Karpas-422 (cell line): ENCODE measurements around the gene RFNG. TPM values are rescaled to one million over a fixed set of nuclear protein-coding genes. Genes with fewer than 3 reads are reported as not detected.

Source experiments
- DNase-seq: peaks from one replicate; pipeline ENCODE4 v3.0.0-alpha.2; 2015
- H2AFZ ChIP-seq: fragments of 200-600 bp; sonication (generic); 2 replicates; pipeline ENCODE4 v1.6.1; 2014; ENCODE audit warnings: antibody characterized with exemption, low read length, mixed read lengths
- H3K27ac ChIP-seq: fragments of 200-600 bp; sonication (generic); 2 replicates; pipeline ENCODE4 v1.5.1; 2014; ENCODE audit warnings: mild to moderate bottlenecking, low read length, moderate library complexity
- H3K27me3 ChIP-seq: fragments of 200-600 bp; sonication (generic); 2 replicates; pipeline ENCODE4 v1.6.1; 2014; ENCODE audit warnings: low read length, mixed read lengths
- H3K36me3 ChIP-seq: fragments of 200-600 bp; sonication (generic); 2 replicates; pipeline ENCODE4 v1.6.1; 2014; ENCODE audit warnings: low read length, mixed read lengths; ENCODE audit not compliant: insufficient read depth
- H3K4me1 ChIP-seq: fragments of 200-600 bp; sonication (generic); 2 replicates; pipeline ENCODE4 v1.6.1; 2014; ENCODE audit warnings: mild to moderate bottlenecking, low read length, mixed read lengths
- H3K4me2 ChIP-seq: fragments of 200-600 bp; sonication (generic); 2 replicates; pipeline ENCODE4 v1.6.1; 2014; ENCODE audit warnings: low read length, low read depth, mild to moderate bottlenecking; ENCODE audit not compliant: poor library complexity, severe bottlenecking
- H3K4me3 ChIP-seq: fragments of 200-600 bp; sonication (generic); 2 replicates; pipeline ENCODE4 v1.5.1; 2014; ENCODE audit warnings: mild to moderate bottlenecking, antibody characterized with exemption, low read length, mixed read lengths
- H3K79me2 ChIP-seq: fragments of 200-600 bp; sonication (generic); 2 replicates; pipeline ENCODE4 v1.6.1; 2014; ENCODE audit warnings: mild to moderate bottlenecking, low read length, mixed read lengths
- H3K9ac ChIP-seq: fragments of 200-600 bp; sonication (generic); 2 replicates; pipeline ENCODE4 v1.6.0; 2014; ENCODE audit warnings: low read length
- H3K9me2 ChIP-seq: fragments of 200-600 bp; sonication (generic), shearing (Covaris generic); replicated peaks from 2 replicates; pipeline ENCODE4 v1.6.0; 2014; ENCODE audit warnings: mild to moderate bottlenecking, low read length, moderate library complexity; ENCODE audit not compliant: insufficient read depth
- H3K9me3 ChIP-seq: fragments of 300-700, 200-600 bp; sonication (generic); 2 replicates; pipeline ENCODE4 v1.6.1; 2014; ENCODE audit warnings: low read length, mixed read lengths
- H4K20me1 ChIP-seq: fragments of 200-600 bp; sonication (generic); 2 replicates; pipeline ENCODE4 v1.6.1; 2014; ENCODE audit warnings: mild to moderate bottlenecking, antibody characterized with exemption, low read length, low read depth; ENCODE audit not compliant: insufficient read depth
- total RNA-seq: library from RNA; depleted of rRNA; stranded (reverse); fragments of >200 nt; shearing (Covaris generic); gene quantifications from 2 replicates; pipeline ENCODE4 v1.2.3, GENCODE V29; 2014; ENCODE audit warnings: low replicate concordance

The RFNG gene
- total RNA-seq, 1 experiment from 2014 or later = 16.5 TPM

GRCh38 chr17:82063424-82064415, 12.1 kb upstream of the RFNG start:
- peak overlapping the region; percentile 90 for H3K4me3 ChIP-seq
- no peak for DNase-seq
- peak overlapping the region; percentile 94 for H3K4me2 ChIP-seq
- no peak overlapping the region for H3K27ac ChIP-seq
- peak overlapping the region; percentile 99 for H3K9ac ChIP-seq
- peaks cover 29% of the 10 kb centered on the region for H3K79me2 ChIP-seq
- no peak overlapping the region for H2AFZ ChIP-seq
- H3K9me3 ChIP-seq = no peaks in the 10 kb centered on the region
- peaks cover 28% of the 10 kb centered on the region for H3K4me1 ChIP-seq
- no peaks in the 10 kb centered on the region for H3K27me3 ChIP-seq
- H4K20me1 ChIP-seq = peaks cover 12% of the 10 kb centered on the region; the same call in 1 of the 2 replicates
- H3K9me2 ChIP-seq = no peaks in the 10 kb centered on the region
- no peaks in the 10 kb centered on the region for H3K36me3 ChIP-seq

- DNase-seq = no peak
- Histone ChIP-seq H2AFZ (no peak overlapping the region), H3K9ac (no peak overlapping the region), H3K27ac (no peak overlapping the region), H3K27me3 (no peaks in the 10 kb centered on the region), H3K9me3 (no peaks in the 10 kb centered on the region), H3K4me3 (no peak overlapping the region), H3K9me2 (no peaks in the 10 kb centered on the region), H3K4me1 (peaks cover 30% of the 10 kb centered on the region), H3K4me2 (no peak overlapping the region), H3K36me3 (no peaks in the 10 kb centered on the region), H3K79me2 (peaks cover 29% of the 10 kb centered on the region), H4K20me1 (peaks cover 12% of the 10 kb centered on the region; the same call in 1 of the 2 replicates)
Measured at GRCh38 chr17:82062984-82063368, 11.4 kb upstream of the RFNG start.

- H4K20me1 ChIP-seq = peaks cover 12% of the 10 kb centered on the region; the same call in 1 of the 2 replicates
- no peaks in the 10 kb centered on the region for H3K27me3 ChIP-seq
- H3K9me2 ChIP-seq = no peaks in the 10 kb centered on the region
- H3K9ac ChIP-seq = no peak overlapping the region
- no peaks in the 10 kb centered on the region for H3K36me3 ChIP-seq
- H3K4me1 ChIP-seq = peaks cover 30% of the 10 kb centered on the region
- H3K27ac ChIP-seq = no peak overlapping the region
- peaks cover 29% of the 10 kb centered on the region for H3K79me2 ChIP-seq
- H2AFZ ChIP-seq = no peak overlapping the region
- DNase-seq = no peak
- H3K9me3 ChIP-seq = no peaks in the 10 kb centered on the region
- no peak overlapping the region for H3K4me2 ChIP-seq
- no peak overlapping the region for H3K4me3 ChIP-seq
Measured at GRCh38 chr17:82062076-82062983, 10.7 kb upstream of the RFNG start.

GRCh38 chr17:82061047-82061925, 9.7 kb upstream of the RFNG start:
- DNase-seq = no peak
- Histone ChIP-seq H4K20me1 (peaks cover 12% of the 10 kb centered on the region; the same call in 1 of the 2 replicates), H3K9me2 (no peaks in the 10 kb centered on the region), H3K27ac (no peak overlapping the region), H3K9ac (no peak overlapping the region), H2AFZ (no peak overlapping the region), H3K4me1 (peaks cover 26% of the 10 kb centered on the region), H3K79me2 (peaks cover 28% of the 10 kb centered on the region), H3K4me3 (no peak overlapping the region), H3K27me3 (no peaks in the 10 kb centered on the region), H3K9me3 (no peaks in the 10 kb centered on the region), H3K4me2 (no peak overlapping the region), H3K36me3 (no peaks in the 10 kb centered on the region)

- Histone ChIP-seq H3K4me1 (peaks cover 23% of the 10 kb centered on the region), H4K20me1 (peaks cover 16% of the 10 kb centered on the region; the same call in 1 of the 2 replicates), H3K9me2 (no peaks in the 10 kb centered on the region), H3K4me3 (no peak overlapping the region), H3K27me3 (no peaks in the 10 kb centered on the region), H3K79me2 (peaks cover 23% of the 10 kb centered on the region), H3K36me3 (no peaks in the 10 kb centered on the region), H3K27ac (no peak overlapping the region), H3K9ac (no peak overlapping the region), H3K4me2 (no peak overlapping the region), H3K9me3 (no peaks in the 10 kb centered on the region), H2AFZ (no peak overlapping the region)
- DNase-seq = no peak
Measured at GRCh38 chr17:82060614-82061013, 9.0 kb upstream of the RFNG start.

- no peak overlapping the region for H3K9ac ChIP-seq
- peaks cover 23% of the 10 kb centered on the region for H3K4me1 ChIP-seq
- peaks cover 16% of the 10 kb centered on the region; the same call in 1 of the 2 replicates for H4K20me1 ChIP-seq
- H3K9me2 ChIP-seq = no peaks in the 10 kb centered on the region
- H3K36me3 ChIP-seq = no peaks in the 10 kb centered on the region
- H3K4me3 ChIP-seq = no peak overlapping the region
- H2AFZ ChIP-seq = no peak overlapping the region
- H3K4me2 ChIP-seq = no peak overlapping the region
- no peak overlapping the region for H3K27ac ChIP-seq
- no peaks in the 10 kb centered on the region for H3K9me3 ChIP-seq
- no peak for DNase-seq
- peaks cover 18% of the 10 kb centered on the region for H3K79me2 ChIP-seq
- H3K27me3 ChIP-seq = no peaks in the 10 kb centered on the region
Measured at GRCh38 chr17:82060001-82060380, 8.4 kb upstream of the RFNG start.

- Histone ChIP-seq H3K27ac (no peak overlapping the region), H3K9me2 (no peaks in the 10 kb centered on the region), H3K4me2 (no peak overlapping the region), H2AFZ (no peak overlapping the region), H3K9me3 (no peaks in the 10 kb centered on the region), H3K9ac (no peak overlapping the region), H3K27me3 (no peaks in the 10 kb centered on the region), H3K4me3 (no peak overlapping the region), H3K4me1 (peaks cover 18% of the 10 kb centered on the region), H3K36me3 (no peaks in the 10 kb centered on the region), H3K79me2 (peaks cover 13% of the 10 kb centered on the region), H4K20me1 (0 out of 2 replicates have a peak, but pooled peaks cover 11% of the 10 kb centered on the region)
- no peak for DNase-seq
Measured at GRCh38 chr17:82059272-82060000, 7.8 kb upstream of the RFNG start.
